ENCODE results near the gene RNF103. TPM values are rescaled to one million over a fixed set of nuclear protein-coding genes. Genes with fewer than 3 reads are reported as not detected.

Gene RNF103
- total and polyA plus RNA-seq, 4 donors = 11.8 to 46.0 (median 19.4) TPM

GRCh38 chr2:86636842-86637241 is 13.2 kb upstream of the RNF103 start:
- Histone ChIP-seq H3K27me3 (ENCODE audit: control insufficient read depth in 3 of 3, insufficient read depth in 3 of 3, low read length in 2 of 3) (no peaks in the 10 kb centered on the region), H3K36me3 (ENCODE audit: control insufficient read depth in 4 of 4, insufficient read depth in 4 of 4, low read length in 4 of 4) (no peaks in the 10 kb centered on the region), H3K9ac (ENCODE audit: insufficient read depth in 1 of 2, low read length in 2 of 2) (no peak overlapping the region), H3K27ac (ENCODE audit: low read depth in 1 of 2, low read length in 1 of 2) (no peak overlapping the region), H3K4me1 (ENCODE audit: control insufficient read depth in 5 of 5, insufficient read depth in 5 of 5, low read length in 5 of 5) (peaks cover 0 to 1% (median 0%) of the 10 kb centered on the region in 5 donors), H3K4me3 (no peak overlapping the region), H3K9me3 (ENCODE audit: control insufficient read depth in 4 of 4, insufficient read depth in 3 of 4, low read length in 3 of 4) (no peaks in the 10 kb centered on the region)
- ATAC-seq (ENCODE audit: insufficient read depth, low FRiP score) (no peak), DNase-seq (no peak)
- TF ChIP-seq CTCF (IDR thresholded peaks at IDR 0.05; ENCODE audit: control extremely low read depth, extremely low read depth) = no peak
- 48 to 78% methylated on average over 5 of the region's 5 CpGs for WGBS, 2 donors

GRCh38 chr2:86634352-86634751 is 10.7 kb upstream of the RNF103 start:
- DNase-seq = no peak
- WGBS, 2 donors = 91 to 94% methylated on average over 6 of the region's 6 CpGs
- Histone ChIP-seq H3K27ac (ENCODE audit: low read depth in 1 of 2, low read length in 1 of 2) (no peak overlapping the region), H3K4me3 (no peak overlapping the region), H3K9me3 (ENCODE audit: control insufficient read depth in 4 of 4, insufficient read depth in 3 of 4, low read length in 3 of 4) (no peaks in the 10 kb centered on the region), H3K9ac (ENCODE audit: insufficient read depth in 1 of 2, low read length in 2 of 2) (no peak overlapping the region), H3K36me3 (ENCODE audit: control insufficient read depth in 4 of 4, insufficient read depth in 4 of 4, low read length in 4 of 4) (no peaks in the 10 kb centered on the region), H3K27me3 (ENCODE audit: control insufficient read depth in 3 of 3, insufficient read depth in 3 of 3, low read length in 2 of 3) (no peaks in the 10 kb centered on the region), H3K4me1 (ENCODE audit: control insufficient read depth in 5 of 5, insufficient read depth in 5 of 5, low read length in 5 of 5) (peaks cover 0 to 2% (median 0%) of the 10 kb centered on the region in 5 donors)
- ATAC-seq (ENCODE audit: insufficient read depth, low FRiP score) = no peak
- TF ChIP-seq CTCF (IDR thresholded peaks at IDR 0.05; ENCODE audit: control extremely low read depth, extremely low read depth) = no peak

GRCh38 chr2:86633155-86633651 is 9.5 kb upstream of the RNF103 start:
- Histone ChIP-seq H3K4me1 (ENCODE audit: control insufficient read depth in 5 of 5, insufficient read depth in 5 of 5, low read length in 5 of 5) (peaks cover 0 to 2% (median 0%) of the 10 kb centered on the region in 5 donors), H3K27ac (ENCODE audit: low read depth in 1 of 2, low read length in 1 of 2) (peak overlapping the region in 1 of 2 donors; percentile 43), H3K27me3 (ENCODE audit: control insufficient read depth in 3 of 3, insufficient read depth in 3 of 3, low read length in 2 of 3) (no peaks in the 10 kb centered on the region), H3K9ac (ENCODE audit: insufficient read depth in 1 of 2, low read length in 2 of 2) (no peak overlapping the region), H3K36me3 (ENCODE audit: control insufficient read depth in 4 of 4, insufficient read depth in 4 of 4, low read length in 4 of 4) (no peaks in the 10 kb centered on the region), H3K9me3 (ENCODE audit: control insufficient read depth in 4 of 4, insufficient read depth in 3 of 4, low read length in 3 of 4) (no peaks in the 10 kb centered on the region), H3K4me3 (no peak overlapping the region)
- ATAC-seq (ENCODE audit: insufficient read depth, low FRiP score) = no peak
- no peak for TF ChIP-seq CTCF (IDR thresholded peaks at IDR 0.05; ENCODE audit: control extremely low read depth, extremely low read depth)
- 81 to 91% methylated on average over 5 of the region's 5 CpGs for WGBS, 2 donors
- no peak for DNase-seq

GRCh38 chr2:86632672-86633071 is 9.0 kb upstream of the RNF103 start:
- no peak for ATAC-seq (ENCODE audit: insufficient read depth, low FRiP score)
- 51 to 60% methylated on average over 2 of the region's 2 CpGs for WGBS, 2 donors
- Histone ChIP-seq H3K27me3 (ENCODE audit: control insufficient read depth in 3 of 3, insufficient read depth in 3 of 3, low read length in 2 of 3) (no peaks in the 10 kb centered on the region), H3K9me3 (ENCODE audit: control insufficient read depth in 4 of 4, insufficient read depth in 3 of 4, low read length in 3 of 4) (no peaks in the 10 kb centered on the region), H3K27ac (ENCODE audit: low read depth in 1 of 2, low read length in 1 of 2) (no peak overlapping the region), H3K4me3 (no peak overlapping the region), H3K9ac (ENCODE audit: insufficient read depth in 1 of 2, low read length in 2 of 2) (no peak overlapping the region), H3K36me3 (ENCODE audit: control insufficient read depth in 4 of 4, insufficient read depth in 4 of 4, low read length in 4 of 4) (no peaks in the 10 kb centered on the region), H3K4me1 (ENCODE audit: control insufficient read depth in 5 of 5, insufficient read depth in 5 of 5, low read length in 5 of 5) (peaks cover 0 to 5% (median 0%) of the 10 kb centered on the region in 5 donors)
- DNase-seq = no peak
- TF ChIP-seq CTCF (IDR thresholded peaks at IDR 0.05; ENCODE audit: control extremely low read depth, extremely low read depth) = no peak
